ENCODE results near the gene BMERB1.

DNA sequence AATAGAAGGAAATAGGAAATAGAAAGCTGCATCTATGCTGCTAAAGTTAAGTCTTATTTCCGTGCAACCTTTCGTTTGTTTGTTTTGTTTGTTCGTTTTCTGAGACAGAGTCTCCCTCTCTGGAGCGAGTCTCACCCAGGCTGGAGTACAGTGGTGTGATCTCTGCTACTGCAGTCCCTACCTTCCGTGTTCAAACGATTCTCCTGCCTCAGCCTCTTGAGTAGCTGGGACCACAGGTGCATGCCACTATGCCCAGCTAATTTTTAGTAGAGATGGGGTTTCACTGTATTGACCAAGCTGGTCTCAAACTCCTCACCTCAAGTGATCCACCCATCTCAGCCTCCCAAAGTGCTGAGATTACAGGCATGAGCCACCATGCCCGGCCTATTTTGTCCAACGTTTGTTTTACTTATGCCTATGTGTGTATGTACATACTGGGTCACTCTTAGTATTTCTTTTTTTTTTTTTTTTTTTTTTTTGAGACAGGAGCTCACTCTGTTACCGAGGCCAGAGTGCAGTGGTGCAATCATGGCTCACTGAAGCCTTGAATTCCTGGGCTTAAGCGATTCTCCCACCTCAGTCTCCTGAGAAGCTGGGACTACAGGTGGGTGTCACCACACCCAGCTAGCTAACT is 16.8 kb downstream of the BMERB1 start:
- TF ChIP-seq, protein P1, sequence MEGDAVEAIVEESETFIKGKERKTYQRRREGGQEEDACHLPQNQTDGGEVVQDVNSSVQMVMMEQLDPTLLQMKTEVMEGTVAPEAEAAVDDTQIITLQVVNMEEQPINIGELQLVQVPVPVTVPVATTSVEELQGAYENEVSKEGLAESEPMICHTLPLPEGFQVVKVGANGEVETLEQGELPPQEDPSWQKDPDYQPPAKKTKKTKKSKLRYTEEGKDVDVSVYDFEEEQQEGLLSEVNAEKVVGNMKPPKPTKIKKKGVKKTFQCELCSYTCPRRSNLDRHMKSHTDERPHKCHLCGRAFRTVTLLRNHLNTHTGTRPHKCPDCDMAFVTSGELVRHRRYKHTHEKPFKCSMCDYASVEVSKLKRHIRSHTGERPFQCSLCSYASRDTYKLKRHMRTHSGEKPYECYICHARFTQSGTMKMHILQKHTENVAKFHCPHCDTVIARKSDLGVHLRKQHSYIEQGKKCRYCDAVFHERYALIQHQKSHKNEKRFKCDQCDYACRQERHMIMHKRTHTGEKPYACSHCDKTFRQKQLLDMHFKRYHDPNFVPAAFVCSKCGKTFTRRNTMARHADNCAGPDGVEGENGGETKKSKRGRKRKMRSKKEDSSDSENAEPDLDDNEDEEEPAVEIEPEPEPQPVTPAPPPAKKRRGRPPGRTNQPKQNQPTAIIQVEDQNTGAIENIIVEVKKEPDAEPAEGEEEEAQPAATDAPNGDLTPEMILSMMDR (IDR thresholded peaks at IDR 0.05; ENCODE audit: insufficient read depth, low read depth, low read length): no peak
- TF ChIP-seq EZH2 (IDR thresholded peaks at IDR 0.05; ENCODE audit: insufficient read depth, low read length): no peak

Measured in astrocyte (in vitro differentiated cells and primary cell).